GM18870 (cell line): ENCODE data around the gene STK17B.
"Not testable (repeated sequence)": the region's sequence is repeated elsewhere in the genome, so short reads cannot be mapped to it uniquely, and the experiment has no call there.

ENCODE experiments used
- ATAC-seq: cut with Tn5 transposase; IDR thresholded peaks from one replicate; pipeline ENCODE4 v1.9.1; 2021; ENCODE audit warnings: moderate library complexity; ENCODE audit not compliant: unreplicated experiment

The STK17B gene

DNA sequence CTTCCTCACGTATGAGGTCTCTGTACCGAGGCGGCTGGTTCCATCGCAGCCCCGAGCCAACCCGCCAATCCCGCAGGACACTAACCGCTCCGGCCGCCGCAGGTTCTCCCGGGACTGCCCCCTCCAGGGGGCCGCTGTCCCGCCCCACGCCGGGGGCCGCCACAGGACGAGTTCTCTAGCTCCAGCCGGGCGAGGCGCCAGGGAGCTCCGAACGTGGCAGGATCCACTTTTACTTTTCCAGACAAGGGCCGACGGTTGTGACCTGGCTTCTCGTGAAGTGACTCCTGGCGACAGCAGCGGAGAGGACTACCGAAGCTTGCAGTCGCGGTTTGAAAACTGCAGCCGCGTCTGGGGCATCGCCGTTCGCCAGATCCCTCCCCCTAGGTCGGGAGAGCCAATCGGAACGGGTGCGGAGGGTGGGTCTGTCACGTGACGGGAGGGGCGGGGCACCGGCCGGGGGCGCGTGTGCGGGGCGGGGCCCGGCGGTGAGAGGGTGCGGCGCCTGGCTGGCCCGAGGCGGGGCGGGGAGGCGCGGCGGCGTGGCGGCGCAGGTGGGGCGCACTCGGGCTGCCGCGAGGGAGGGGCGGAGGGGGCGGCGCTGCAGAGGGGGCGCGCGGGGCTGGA is at the start of gene STK17B:
STK17B (minus strand) TSS at position 331 of the 624 bp plus-strand sequence. CDS start 8,195 bp downstream, outside the sequence.
- ATAC-seq: peak; percentile 31

DNA sequence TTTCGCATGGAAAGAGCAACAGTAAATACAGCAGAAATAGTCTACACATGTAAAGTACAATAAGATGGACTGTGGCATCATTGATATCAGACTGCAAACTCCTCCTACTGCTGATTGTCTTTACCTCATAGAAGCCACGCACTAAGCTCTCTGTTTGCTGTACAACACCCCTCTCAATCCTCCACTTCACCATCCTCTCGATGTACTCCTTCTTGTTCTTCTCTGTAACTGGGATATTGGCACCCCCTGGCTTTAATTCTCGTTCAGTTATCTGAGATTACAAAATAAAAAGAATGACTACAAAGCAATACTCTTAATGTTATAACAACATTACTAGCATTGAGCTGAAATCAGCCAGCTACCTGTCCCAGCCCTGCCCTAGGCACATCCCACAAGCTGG is 49.3 kb upstream of the STK17B start:
- ATAC-seq: no peak

DNA sequence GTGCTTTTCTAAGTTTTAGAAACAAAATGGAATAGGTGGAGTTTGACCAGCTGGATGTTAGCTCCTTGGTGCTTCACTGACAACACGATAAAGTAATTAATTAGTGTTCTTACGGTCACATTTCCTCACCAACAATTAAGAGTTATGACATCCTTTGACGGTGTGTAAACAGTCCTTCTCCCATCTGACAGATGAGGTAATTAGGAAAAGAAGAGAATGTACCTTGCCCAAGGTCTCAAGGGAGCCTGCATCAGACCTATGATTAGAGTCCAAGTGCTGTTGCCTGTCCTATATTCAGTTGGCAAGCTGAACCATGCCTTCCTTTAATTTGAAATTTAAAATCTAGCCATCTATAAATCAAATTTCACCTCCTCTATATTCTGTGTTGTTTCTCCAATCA is 48.3 kb upstream of the STK17B start:
- ATAC-seq: no peak

DNA sequence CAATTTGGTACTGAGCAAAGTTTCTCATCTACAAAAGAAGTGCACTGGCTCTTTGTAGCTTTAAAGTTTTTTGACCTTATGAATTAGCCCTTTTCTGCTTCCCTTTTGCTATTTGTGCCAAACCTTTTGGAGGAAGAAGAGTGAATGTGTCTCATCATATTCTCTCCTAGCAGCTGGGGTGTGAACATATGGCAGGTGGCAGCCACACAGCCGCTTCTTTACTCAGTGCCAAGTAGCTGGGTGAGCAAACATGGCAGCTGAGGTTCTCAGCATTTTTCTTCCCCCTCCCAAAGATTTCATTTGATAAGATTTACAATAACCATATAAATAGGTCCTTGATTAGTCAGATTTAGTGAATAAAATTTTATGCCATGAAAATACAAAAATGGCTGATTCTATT is 46.7 kb upstream of the STK17B start:
- no peak for ATAC-seq

DNA sequence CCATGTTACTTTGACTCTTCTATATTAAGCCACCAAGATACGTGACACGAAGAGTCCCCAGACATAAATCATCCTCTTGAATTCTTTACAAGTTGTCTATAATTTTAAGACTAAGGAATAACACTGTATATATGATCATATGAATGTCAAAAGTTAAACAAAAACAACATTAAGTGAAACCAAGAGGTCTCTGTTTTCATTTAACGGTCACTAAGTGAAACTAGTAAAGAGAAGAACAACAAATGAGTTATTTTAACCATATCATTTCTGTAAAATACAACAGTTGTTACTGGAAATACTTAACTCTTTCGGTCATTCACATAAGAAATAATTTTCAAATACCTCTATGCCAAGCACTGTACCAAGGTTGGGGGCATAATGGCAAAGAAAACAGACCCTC is 45.7 kb upstream of the STK17B start:
- no peak for ATAC-seq

DNA sequence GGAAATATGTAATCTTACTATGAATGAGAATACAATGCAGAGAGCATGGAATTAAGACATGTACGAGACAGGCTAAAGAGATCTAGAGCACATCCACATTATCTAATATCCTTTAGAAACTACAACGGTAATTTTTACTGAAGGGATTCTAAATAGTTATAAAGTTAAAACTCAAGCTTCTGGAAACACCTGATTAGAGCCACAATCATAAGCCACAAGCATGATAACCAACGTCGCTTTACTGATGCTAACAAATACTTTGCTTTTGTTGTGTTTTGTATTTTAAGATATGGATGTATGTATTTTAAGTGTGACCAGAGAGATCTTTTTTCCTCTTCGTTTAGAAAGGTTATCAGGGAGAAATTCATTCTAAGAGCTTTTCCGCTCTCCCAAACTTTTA is 44.0 kb upstream of the STK17B start:
- ATAC-seq: no peak

DNA sequence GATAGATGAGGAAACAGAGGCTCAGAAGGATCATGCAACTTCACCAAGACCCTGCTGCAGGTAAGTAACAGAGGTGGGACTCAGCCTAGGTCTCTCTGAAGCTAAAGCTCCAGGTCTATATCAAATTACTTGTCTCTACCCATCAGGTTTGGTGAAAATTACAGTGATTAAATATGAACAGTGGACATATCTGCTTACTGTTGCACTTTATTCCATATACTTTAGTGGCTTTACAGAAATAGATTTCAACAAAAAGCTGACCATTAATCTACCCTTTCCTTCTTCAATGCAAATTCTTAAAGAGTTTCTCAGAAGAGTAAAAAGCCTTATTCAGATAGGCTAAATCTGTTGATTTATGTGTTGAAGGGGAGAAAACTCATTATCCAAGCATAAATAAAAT is 42.8 kb upstream of the STK17B start:
- no peak for ATAC-seq

DNA sequence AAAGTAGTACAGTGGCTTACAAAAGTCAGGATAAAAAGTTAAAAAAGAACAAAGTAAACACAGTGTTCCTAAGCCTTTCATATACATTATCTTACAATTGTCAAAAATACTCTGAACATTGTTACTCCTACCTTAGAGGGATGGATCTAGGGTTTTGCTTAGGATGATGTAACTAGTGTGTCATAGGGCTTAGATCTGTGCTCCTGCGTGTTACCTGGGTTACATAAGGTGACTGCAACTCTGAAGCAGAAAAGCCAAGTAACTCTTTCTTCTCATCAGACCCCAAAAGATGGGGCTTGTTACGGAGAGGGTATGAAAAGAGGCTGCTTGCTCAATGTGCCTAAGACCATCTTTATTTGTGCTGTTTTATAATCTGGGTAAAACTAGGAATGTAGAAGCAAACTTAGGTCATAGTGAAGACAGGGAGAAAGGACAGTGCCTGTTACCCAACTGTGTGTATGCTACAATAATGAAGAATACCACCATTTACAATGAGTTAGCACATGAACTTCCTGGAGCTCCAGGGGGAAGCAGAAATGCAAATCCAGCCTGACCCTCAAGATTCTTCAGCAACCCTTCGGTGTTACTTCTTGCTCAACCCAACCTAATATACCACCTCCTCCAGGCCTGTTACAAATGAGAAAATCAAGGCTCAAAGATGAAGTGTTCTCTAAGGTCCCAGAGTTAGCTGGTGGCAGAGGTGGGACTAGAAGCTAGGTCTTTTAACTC is 42.0 kb upstream of the STK17B start:
- ATAC-seq: no peak

DNA sequence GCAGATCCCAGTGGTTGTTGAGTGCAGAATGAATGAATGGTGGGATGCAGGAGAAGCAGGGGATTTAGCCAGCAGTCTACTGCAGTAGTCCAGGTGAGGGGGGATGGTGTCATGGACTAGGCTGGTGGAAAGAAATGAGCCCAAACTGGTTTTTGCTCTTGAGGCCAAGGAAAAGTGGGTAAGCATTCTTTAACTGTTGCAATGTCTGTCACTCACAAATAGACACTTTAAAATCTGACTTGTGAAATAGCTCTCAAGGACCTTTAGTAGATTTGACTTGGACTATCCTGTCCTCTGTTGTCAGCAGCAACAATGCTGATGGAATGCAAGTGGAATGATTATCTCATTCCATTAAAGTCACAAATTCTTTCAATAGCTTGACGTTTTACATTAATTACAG is 37.5 kb upstream of the STK17B start:
- ATAC-seq: no peak

DNA sequence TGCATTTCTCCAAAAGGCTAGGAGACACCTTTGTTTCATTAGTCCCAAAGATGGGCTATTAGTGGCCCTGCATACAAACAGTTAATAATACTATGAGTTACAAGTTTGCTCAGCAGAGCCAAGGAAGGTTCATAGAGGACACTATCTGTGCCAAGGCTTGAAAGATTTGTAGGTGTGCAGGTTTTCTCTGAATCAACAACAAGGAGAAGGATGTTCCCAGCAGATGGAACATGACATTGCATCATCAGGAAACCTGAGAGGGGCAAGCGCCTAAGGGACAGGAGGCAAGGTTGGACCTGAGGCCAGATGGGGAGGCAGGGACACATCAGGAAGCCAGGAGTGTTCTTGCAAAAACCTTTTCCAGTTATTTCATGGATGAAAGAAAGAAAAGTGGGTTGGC is 35.4 kb upstream of the STK17B start:
- no peak for ATAC-seq

DNA sequence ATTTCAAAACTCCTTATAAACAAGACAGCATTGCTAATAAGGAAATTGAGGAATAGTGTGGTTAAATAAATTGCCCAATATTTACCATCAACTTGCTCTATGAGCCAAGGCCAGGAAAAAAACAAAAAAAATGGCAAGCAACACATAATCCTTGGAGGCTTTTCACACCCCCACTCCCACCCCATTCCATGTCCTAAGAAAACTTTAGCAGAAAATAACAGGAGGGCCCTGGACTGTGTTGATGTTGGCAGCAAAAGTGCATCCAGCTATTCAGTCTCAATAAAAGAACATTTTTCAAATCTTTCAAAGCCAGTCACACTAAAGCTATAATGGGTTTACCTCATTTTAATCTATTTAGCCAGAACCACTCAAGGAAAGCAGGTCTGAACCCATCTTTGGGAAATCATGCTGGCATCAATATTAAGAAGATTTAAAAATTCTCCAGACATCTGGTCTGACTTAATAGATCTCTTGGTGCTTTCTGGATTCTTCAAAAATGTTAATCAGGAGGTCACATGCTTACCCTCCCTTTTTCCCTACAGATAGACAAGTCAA is 34.6 kb upstream of the STK17B start:
- ATAC-seq: no peak

DNA sequence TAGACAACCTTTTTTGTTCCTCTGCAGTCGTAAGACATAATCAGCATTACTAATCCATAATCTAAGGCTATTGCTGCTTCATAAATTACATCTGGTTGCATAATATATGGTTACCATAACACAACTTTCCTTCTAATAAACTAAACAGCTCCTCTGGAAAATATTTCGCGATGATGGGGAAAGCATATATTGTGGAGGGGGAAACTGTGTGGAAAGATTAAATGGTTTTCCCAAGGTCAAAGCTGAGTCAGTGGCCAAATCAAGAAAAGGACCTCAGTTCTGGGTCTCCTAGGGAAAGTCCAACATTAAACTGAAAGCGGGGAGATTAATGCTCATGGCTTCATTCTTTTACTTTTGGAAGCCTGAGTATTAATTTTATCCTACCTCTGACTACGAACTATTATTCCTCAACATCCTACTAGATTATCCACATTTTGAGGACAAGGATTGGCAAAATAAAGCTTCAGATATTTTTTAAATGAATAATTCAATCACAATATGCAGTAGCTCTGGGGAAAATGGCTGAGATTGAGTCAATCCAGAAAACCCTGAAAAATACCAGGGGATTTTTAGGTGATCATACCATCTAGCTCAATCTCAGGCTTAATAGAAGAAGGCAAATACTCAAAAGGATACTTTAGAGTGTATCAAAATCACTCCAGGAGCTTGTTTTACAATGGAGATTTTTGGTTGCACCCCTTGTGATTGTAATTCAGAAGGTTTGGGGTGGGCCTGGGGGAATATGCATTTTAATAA is 33.8 kb upstream of the STK17B start:
- ATAC-seq: no peak

DNA sequence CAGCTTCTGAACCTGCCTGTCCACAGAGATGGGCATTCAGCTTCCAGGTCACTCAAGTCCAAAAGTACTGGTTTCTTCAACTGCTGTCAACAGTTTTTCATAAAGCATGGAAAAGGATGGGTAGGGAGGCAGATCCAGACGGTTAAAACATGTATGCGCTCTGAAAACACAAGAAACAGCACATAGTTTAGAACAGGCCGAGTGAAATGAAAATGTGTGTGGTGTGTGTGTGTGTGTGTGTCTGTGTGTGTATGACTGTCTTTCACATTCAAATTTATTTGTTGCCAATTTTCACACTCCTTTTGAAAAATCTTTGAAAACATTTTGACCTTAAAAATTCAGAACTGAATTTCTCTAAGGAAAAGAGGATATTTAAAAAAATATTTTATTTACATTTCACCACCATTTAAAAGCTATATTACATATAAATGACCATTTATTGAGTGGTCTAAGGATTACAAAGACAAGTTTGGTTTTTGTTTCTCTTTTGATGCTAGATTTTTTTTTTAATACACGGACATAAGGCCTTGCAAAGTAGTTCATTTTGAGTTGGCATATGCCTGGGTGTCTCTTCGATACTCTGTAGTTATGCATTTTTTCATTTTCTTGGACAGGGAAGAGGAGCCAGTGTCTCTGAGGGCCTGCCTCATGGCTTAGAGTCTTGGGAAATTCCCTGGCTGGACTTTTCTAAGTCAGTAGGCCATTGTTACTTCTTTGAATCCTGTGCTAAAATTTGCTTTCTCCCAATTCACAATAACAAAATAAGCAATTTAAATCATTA is 30.0 kb upstream of the STK17B start:
- no peak for ATAC-seq

DNA sequence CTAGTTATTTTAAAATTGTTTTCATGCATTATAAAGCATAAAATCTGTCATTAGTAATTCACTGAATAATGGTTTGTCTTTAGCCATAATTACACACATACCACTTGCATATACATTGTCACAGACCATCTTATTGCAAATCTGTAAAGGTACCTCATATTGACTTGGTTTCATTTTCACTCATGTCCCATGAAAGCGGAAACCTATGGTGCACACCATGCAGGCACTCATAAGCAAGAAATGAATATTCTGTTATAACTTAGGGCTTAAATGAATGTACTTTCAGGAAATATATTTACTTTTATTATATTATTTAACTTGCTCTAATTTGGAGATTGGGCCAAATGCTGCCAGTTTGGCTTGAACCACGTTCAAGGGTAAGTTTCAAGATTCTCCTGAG is 29.2 kb upstream of the STK17B start:
- peak; percentile 100 for ATAC-seq

DNA sequence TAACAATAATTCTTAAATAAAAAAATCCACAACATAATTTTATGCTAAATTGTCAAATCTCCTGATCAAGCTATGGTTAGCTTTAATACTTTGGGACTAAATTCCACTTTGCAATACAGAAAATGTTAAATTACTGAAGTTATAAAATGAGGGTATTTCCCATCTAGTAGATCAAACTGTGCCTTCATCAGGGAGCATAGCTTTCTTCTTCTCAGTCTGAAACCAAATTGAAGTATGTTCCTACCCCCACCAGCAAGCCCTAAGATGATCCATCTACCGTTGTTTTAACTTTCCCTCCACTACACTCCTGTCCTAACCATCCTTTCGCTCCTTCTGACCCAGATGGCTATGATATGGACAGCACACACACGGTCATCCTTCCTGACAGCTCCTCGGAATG is 24.4 kb upstream of the STK17B start:
- ATAC-seq: no peak

DNA sequence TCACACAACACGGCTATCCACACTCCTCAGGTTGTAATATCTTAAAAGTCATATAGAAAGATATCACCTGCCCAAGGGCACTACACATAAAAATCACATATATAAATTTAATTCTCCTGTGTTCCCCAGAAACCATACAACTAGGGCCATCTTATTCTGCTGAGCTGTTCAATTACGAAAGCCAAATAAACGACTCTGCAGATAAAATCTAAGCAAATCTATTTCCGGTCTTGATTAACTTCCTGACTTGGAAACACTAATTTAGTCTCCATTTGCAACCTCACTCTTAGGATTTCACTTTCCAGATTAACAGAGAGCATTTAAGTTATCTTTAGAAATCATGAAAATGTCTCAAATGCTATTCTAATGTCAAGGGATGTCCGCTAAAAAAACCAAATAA is 23.9 kb upstream of the STK17B start:
- ATAC-seq: no peak

DNA sequence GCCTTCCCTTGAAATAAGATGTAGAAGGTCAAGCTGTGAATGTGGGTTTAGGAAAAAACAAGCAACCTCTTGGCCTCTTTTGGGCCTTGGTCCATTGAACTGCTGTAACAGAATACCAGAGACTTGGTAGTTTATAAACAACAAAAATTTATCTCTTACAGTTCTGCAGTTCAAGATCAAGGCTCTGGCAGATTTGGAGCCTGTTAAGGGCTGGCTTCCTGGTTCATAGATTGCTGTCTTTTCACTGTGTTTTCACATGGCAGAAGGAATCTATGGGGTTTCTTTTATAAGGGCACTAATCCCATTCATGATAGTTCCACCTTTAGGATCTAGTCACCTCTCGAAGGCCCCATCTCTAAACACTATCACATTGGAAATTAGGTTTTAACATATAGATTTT is 20.2 kb upstream of the STK17B start:
- ATAC-seq: no peak

DNA sequence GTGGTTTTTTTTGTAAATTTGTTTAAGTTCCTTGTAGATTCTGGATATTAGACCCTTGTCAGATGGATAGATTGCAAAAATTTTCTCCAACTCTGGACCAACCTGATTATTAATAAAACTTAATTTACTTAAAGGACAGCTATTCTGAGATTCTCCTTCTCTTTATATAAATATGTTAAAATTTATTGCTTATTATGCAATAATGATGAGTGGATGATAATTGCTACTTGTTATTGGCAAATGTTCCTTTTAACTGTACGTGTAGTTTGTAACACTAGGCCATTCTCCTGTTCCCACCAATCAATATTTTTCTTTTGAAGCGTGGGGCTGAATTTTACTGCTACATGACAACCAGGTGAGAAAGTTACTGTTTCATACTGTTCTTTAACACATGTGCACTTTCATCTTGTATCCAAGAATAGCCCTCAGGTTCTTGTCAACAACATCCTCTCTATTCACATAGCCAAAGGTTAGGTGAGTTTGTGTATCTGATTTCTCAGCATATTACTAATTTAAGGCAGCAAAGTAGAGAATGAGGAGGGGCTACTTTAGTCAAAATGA is 16.6 kb upstream of the STK17B start:
- no peak for ATAC-seq

DNA sequence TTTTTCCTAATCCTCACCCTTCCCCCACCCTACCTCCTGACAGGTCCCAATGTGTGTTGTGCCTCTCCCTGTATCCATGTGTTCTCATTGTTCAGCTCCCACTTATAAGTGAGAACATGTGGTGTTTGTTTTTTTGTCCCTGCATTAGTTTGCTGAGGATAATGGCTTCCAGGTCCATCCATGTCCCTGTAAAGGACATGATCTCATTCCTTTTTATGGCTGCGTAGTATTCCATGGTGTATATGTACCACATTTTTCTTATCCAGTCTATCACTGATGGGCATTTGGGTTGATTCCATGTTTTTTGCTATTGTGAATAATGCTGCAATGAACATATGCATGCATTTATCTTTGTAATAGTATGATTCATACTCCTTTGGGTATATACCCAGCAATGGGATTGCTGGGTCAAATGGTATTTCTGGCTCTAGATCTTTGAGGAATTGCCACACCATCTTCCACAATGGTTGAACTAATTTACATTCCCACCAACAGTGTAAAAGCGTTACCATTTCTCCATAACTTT is 15.9 kb upstream of the STK17B start:
- not testable (repeated sequence) for ATAC-seq

DNA sequence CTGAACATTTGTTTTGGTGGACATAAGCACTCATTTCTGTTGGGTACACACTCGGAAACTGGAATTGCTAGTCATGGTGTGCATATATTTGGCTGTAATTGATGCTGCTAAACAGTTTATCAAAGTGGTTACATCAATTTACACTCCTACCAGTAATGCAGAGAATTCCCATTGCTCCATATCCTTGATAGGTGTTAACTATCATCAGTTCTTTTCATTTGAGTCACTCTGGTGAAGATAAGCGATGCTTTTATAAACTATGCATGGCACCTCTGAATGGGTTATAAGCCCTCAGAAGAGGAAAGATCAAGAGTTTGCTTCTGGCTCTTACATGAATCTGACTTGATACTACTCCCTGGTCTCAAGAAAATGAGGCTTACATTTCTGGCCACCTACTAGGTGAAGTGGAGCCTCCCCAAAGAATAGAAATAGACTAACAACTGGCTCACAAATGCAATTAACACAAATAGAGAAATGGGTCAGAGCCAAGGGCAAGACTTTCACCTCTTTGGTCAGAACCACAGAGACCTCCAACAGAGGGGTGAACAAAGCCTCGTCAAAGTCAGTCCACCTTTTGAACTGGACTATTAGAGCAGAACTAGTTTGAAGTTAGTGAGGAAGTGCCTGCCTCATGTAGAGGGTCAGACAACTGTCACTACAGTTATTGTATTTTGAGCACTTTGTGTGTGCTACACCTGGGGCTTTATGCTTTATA is 15.0 kb upstream of the STK17B start:
- ATAC-seq: no peak
